ENCODE data around the gene CNTNAP2.
A peak's percentile ranks its signal among the peaks of the same experiment; 100 is the strongest.
"Not testable (repeated sequence)": the region's sequence is repeated elsewhere in the genome, so short reads cannot be mapped to it uniquely, and the experiment has no call there.

CNTNAP2 gene

GRCh38 chr7:148011753-148012152 lies 1895.2 kb downstream of the CNTNAP2 start:
- no peak for DNase-seq

- DNase-seq = no peak
These were observed 1897.4 kb downstream of the CNTNAP2 start for GRCh38 chr7:148014001-148014400.

- no peak for DNase-seq
These were observed 1897.9 kb downstream of the CNTNAP2 start for GRCh38 chr7:148014541-148014940.

- no peak for DNase-seq
These were observed 1900.5 kb downstream of the CNTNAP2 start for GRCh38 chr7:148017126-148017525.

- DNase-seq = no peak
These were observed 1904.1 kb downstream of the CNTNAP2 start for GRCh38 chr7:148020679-148021078.

- DNase-seq = no peak
These were observed 1905.0 kb downstream of the CNTNAP2 start for GRCh38 chr7:148021507-148022045.

GRCh38 chr7:148022832-148023231 lies 1906.2 kb downstream of the CNTNAP2 start:
- DNase-seq = no peak

GRCh38 chr7:148026713-148027112 lies 1910.1 kb downstream of the CNTNAP2 start:
- DNase-seq = no peak

GRCh38 chr7:148028165-148028564 lies 1911.6 kb downstream of the CNTNAP2 start:
- no peak for DNase-seq

- no peak for DNase-seq
These were observed 1914.4 kb downstream of the CNTNAP2 start for GRCh38 chr7:148031019-148031418.

- no peak for DNase-seq
These were observed 1915.2 kb downstream of the CNTNAP2 start for GRCh38 chr7:148031811-148032210.

GRCh38 chr7:148035950-148036349 lies 1919.3 kb downstream of the CNTNAP2 start:
- no peak for DNase-seq

- DNase-seq = no peak
These were observed 1920.4 kb downstream of the CNTNAP2 start for GRCh38 chr7:148037044-148037443.

GRCh38 chr7:148041156-148041555 lies 1924.6 kb downstream of the CNTNAP2 start:
- DNase-seq = no peak

- no peak for DNase-seq
These were observed 1926.5 kb downstream of the CNTNAP2 start for GRCh38 chr7:148042935-148043631.

GRCh38 chr7:148044173-148044572 lies 1927.6 kb downstream of the CNTNAP2 start:
- peak; percentile 28 for DNase-seq

- no peak for DNase-seq
These were observed 1928.9 kb downstream of the CNTNAP2 start for GRCh38 chr7:148045521-148045920.

GRCh38 chr7:148049068-148049467 lies 1932.5 kb downstream of the CNTNAP2 start:
- DNase-seq = no peak

GRCh38 chr7:148050492-148051158 lies 1934.0 kb downstream of the CNTNAP2 start:
- no peak for DNase-seq

- no peak for DNase-seq
These were observed 1939.8 kb downstream of the CNTNAP2 start for GRCh38 chr7:148056406-148056805.

- peak; percentile 48 for DNase-seq
These were observed 1941.5 kb downstream of the CNTNAP2 start for GRCh38 chr7:148058092-148058491.

GRCh38 chr7:148058753-148059152 lies 1942.2 kb downstream of the CNTNAP2 start:
- DNase-seq = no peak

GRCh38 chr7:148060724-148061123 lies 1944.1 kb downstream of the CNTNAP2 start:
- no peak for DNase-seq

- not testable (repeated sequence) for DNase-seq
These were observed 1961.5 kb downstream of the CNTNAP2 start for GRCh38 chr7:148078111-148078510.

Data from NCI-H510A (cell line).